HUES6 (cell line): Measurements from ENCODE around the gene ARHGAP23.

Source experiments
- H3K27ac ChIP-seq: 2 replicates; pipeline ENCODE4 v1.7.0; 2013; ENCODE audit warnings: low read depth, mild to moderate bottlenecking, low read length, inconsistent platforms
- H3K27me3 ChIP-seq: 2 replicates; pipeline ENCODE4 v1.6.1; 2013; ENCODE audit warnings: low read length; ENCODE audit not compliant: control insufficient read depth, insufficient read depth
- H3K36me3 ChIP-seq: 2 replicates; pipeline ENCODE4 v1.6.1; 2013; ENCODE audit warnings: low read length; ENCODE audit not compliant: control insufficient read depth, insufficient read depth
- H3K4me1 ChIP-seq: 2 replicates; pipeline ENCODE4 v1.6.1; 2013; ENCODE audit warnings: low read length; ENCODE audit not compliant: control insufficient read depth, insufficient read depth
- H3K4me3 ChIP-seq: 2 replicates; pipeline ENCODE4 v1.5.1; 2013; ENCODE audit warnings: low read depth, low read length
- H3K9ac ChIP-seq: one replicate; pipeline ENCODE4 v1.6.1; 2013; ENCODE audit warnings: mild to moderate bottlenecking, low read length
- H3K9me3 ChIP-seq: 2 replicates; pipeline ENCODE4 v1.6.1; 2013; ENCODE audit warnings: low read depth, low read length; ENCODE audit not compliant: control insufficient read depth, insufficient read depth

Gene ARHGAP23

DNA sequence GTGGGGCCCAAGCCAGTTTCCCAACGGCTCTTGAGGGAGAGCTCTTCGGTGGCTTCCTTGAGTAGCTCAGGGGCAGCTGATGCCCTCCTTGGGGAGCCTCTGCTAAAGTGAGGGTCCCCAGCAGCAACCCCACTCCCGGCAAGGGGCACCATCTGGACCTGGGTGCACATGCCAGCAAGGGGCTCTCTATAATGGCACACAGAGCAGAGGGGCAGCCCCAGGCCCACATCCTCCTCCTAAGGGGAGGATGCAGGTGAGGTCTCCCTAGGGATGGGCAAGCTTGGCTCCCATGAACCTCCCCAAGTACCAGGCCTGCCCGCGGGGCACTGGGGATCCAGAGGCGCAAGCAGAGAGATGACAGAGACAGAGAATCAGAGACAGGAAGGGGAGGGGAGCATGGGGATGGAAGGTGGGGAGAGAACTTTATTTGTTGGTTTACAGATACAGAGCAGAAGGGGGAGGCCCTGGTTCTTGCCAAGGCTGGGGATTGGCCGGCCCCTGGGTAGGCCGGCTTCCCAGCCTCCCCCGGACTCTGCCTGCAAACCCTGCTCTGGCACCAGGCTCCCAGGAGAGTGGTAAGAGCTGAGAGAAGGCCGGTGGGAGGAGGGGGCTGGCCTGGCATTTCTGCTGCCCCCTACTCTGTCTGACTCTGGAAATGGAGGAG lies 116.0 kb downstream of the ARHGAP23 start:
- no peaks in the 10 kb centered on the region; the same call in 1 of the 2 replicates for H3K27me3 ChIP-seq
- no peak overlapping the region for H3K9ac ChIP-seq
- no peaks in the 10 kb centered on the region for H3K9me3 ChIP-seq
- no peak overlapping the region for H3K4me3 ChIP-seq
- H3K36me3 ChIP-seq = no peaks in the 10 kb centered on the region
- H3K4me1 ChIP-seq = peaks cover 5% of the 10 kb centered on the region; the same call in 1 of the 2 replicates
- H3K27ac ChIP-seq = no peak overlapping the region

DNA sequence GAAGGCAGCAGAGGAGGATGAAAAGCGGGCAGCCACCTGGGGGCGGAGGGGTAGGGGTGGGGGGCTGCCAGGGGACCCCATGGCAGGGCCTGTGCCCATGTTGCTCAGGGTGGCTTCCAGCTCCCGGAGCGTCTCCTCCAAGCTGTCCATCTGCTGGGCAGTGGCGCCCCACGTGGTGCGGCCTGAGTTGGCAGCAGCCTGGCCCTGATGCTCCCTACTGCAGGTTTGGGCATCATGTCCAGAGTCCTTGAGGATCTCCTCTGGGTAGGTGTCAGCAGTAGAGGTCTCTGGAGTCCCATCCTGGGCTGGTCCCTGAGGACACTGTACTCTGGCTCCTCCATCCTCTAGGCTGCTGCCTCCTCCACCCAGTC lies 116.6 kb downstream of the ARHGAP23 start:
- no peaks in the 10 kb centered on the region; the same call in 1 of the 2 replicates for H3K27me3 ChIP-seq
- H3K36me3 ChIP-seq = no peaks in the 10 kb centered on the region
- no peaks in the 10 kb centered on the region for H3K9me3 ChIP-seq
- no peak overlapping the region for H3K27ac ChIP-seq
- peaks cover 5% of the 10 kb centered on the region; the same call in 1 of the 2 replicates for H3K4me1 ChIP-seq
- H3K9ac ChIP-seq = no peak overlapping the region
- H3K4me3 ChIP-seq = no peak overlapping the region

DNA sequence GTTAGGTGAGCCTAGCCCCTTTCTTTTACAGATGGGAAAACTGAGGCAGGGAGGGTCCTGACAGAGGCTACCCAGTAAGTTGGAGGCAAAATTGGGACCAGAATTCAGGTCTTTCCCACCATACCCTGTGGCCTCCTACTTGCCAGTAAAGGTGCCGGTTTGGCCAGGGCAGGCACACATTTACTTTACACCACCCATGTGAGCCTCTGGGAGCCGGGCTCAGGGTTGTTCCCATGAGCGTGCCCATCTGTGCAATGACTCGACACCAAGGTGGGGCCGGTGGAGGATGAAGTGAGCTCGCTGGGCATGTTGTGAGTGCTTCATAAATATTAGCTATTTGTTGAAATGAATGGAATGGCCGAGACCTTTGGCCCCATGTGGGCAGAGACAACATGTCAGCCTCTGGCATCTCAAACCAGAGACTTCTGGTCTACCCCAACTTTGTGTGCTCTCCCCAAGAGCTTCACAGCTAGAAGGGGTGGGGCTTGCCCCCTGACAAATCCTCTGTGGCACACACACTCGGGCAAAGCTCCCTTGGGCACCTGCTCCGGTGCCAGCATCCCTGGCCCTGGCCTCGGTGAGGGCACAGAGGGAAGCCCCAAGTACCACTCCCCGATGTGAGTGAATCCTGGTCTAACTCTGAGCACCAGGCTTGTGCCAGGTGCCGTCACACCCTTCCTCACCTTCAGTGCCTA lies 117.4 kb downstream of the ARHGAP23 start:
- no peak overlapping the region for H3K9ac ChIP-seq
- no peaks in the 10 kb centered on the region for H3K9me3 ChIP-seq
- H3K27ac ChIP-seq = no peak overlapping the region
- no peak overlapping the region for H3K4me3 ChIP-seq
- H3K4me1 ChIP-seq = peaks cover 5% of the 10 kb centered on the region; the same call in 1 of the 2 replicates
- H3K36me3 ChIP-seq = no peaks in the 10 kb centered on the region
- no peaks in the 10 kb centered on the region; the same call in 1 of the 2 replicates for H3K27me3 ChIP-seq

DNA sequence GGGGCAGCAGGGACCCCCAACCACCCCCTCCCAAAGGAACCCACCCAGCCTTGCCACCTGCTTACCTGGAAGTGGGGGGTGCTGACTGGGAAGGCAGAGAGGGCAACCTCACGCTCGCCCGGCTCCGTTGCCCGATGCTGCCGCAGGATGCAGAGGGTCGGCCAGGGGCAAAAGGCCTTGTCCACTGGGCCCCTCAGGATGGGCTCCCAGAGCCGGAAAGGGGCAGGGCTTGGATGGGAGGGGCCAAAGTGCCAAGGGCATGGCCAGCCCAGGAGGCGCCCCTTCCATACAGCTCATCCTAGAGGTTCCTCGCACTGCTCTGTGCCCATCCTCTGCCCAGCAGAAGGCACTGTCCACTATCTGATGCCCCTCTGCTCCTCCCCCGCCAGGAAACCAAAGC lies 118.1 kb downstream of the ARHGAP23 start:
- Histone ChIP-seq H3K4me1 (peaks cover 5% of the 10 kb centered on the region; the same call in 1 of the 2 replicates), H3K27ac (no peak overlapping the region), H3K4me3 (no peak overlapping the region), H3K36me3 (no peaks in the 10 kb centered on the region), H3K9me3 (no peaks in the 10 kb centered on the region), H3K9ac (no peak overlapping the region), H3K27me3 (no peaks in the 10 kb centered on the region; the same call in 1 of the 2 replicates)

DNA sequence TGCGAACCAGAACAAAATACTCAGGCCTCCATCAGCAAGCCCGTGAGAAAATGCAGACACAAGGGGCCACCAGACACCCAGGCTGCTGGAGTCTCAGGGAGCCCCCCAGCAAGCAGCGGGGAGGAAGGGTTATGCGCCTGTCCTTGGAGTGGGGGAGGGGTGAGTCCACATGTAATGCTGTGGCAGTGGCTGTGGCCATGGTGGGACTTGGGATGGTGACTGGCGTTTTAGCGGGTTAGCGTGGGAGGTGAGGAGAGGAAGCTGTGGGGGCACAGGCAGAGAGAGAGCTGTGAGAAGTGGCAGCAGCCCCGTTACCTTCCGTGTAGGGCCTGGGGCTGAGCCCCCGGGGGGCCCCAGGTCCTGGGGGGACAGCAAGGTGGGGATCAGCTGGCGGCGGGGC lies 119.2 kb downstream of the ARHGAP23 start:
- no peak overlapping the region for H3K27ac ChIP-seq
- no peaks in the 10 kb centered on the region for H3K9me3 ChIP-seq
- peaks cover 5% of the 10 kb centered on the region; the same call in 1 of the 2 replicates for H3K4me1 ChIP-seq
- no peaks in the 10 kb centered on the region for H3K36me3 ChIP-seq
- no peak overlapping the region for H3K9ac ChIP-seq
- no peaks in the 10 kb centered on the region; the same call in 1 of the 2 replicates for H3K27me3 ChIP-seq
- H3K4me3 ChIP-seq = no peak overlapping the region

DNA sequence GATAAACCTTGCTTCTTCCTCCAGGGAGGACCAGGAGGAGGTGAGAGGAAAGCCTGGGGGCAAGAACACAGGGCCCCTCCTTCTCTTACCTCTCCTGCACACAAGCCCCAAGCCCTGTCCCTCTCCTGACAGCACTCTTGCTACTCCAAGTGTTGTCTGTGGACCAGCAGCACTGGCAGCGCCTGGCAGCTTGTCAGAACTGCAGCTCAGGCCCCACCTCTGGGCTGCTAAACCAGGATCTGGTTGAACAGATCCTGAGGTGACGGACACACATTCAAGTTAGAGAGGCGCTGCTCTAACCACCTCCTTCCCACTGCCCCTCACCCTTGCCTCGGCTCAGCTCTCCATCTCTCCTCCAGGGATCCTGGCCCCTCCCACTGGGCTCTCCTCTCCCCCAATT lies 121.0 kb downstream of the ARHGAP23 start:
- Histone ChIP-seq H3K27me3 (no peaks in the 10 kb centered on the region; the same call in 1 of the 2 replicates), H3K4me1 (no peaks in the 10 kb centered on the region), H3K36me3 (no peaks in the 10 kb centered on the region), H3K4me3 (no peak overlapping the region), H3K9me3 (no peaks in the 10 kb centered on the region), H3K9ac (no peak overlapping the region), H3K27ac (no peak overlapping the region)

DNA sequence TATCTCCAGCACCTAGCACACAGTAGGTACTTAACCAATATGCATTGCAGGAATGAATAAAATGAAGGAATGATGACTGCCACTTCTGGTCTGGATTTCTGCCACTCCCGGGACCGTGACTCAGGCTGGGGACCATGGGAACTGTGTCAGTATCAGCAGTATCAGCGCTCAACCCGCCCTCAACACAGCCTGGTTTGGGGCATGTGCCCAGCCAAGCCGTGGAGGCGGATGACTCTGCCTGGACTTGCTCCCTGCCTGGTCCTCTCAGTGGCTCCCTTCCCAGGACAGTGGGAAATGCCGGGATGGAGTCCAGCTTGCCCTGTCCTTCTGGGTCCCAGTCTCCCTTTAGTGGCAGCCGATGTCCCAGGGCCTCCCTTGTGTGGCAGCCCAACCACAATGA lies 122.4 kb downstream of the ARHGAP23 start:
- no peaks in the 10 kb centered on the region; the same call in 1 of the 2 replicates for H3K27me3 ChIP-seq
- H3K36me3 ChIP-seq = no peaks in the 10 kb centered on the region
- no peaks in the 10 kb centered on the region for H3K4me1 ChIP-seq
- H3K9me3 ChIP-seq = no peaks in the 10 kb centered on the region
- H3K9ac ChIP-seq = no peak overlapping the region
- H3K4me3 ChIP-seq = no peak overlapping the region
- no peak overlapping the region for H3K27ac ChIP-seq

DNA sequence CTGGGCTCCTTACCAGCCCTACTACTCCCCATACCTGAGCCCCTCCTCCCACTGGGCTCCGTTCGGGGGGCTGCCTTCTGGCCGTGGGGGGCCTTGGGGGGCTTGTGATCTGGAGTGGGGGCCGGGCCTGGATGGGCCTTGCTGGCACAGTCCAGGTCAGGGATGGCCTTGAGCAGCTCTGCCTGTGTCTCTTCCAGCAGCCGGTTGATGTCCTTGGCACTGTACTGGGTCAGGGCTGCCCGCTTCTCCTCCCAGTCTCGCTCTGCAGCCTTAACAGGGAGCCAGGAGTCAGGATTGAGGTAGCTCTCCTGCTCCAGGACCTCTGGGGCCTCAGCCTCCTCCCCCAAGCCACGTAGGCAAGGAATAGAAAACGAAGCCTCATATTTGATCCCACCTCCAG lies 122.9 kb downstream of the ARHGAP23 start:
- H3K9ac ChIP-seq = no peak overlapping the region

DNA sequence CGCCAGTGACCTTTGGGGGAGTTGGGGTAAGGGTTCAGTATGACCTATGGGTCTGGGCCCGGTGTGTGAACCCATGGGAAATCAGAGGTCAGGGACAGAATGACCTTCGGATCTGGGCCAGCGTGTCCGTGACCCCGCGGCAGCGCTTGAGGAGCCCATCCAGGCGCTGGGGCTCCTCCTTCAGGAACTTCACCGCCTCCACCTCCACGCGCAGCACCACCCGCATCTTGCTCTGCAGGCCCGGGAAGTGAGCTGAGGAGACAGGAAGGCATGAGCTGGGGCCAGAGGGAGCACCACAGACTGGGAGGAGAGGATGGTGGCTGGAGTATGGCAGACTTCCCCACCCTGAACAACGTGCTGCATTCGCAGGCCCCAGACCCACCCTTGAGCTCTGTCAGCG lies 124.1 kb downstream of the ARHGAP23 start:
- H3K27ac ChIP-seq = no peak overlapping the region
- H3K4me1 ChIP-seq = peaks cover under 1% of the 10 kb centered on the region; the same call in 1 of the 2 replicates
- no peak overlapping the region for H3K9ac ChIP-seq
- no peak overlapping the region for H3K4me3 ChIP-seq
- no peaks in the 10 kb centered on the region for H3K36me3 ChIP-seq
- peaks cover 2% of the 10 kb centered on the region; the same call in 1 of the 2 replicates for H3K27me3 ChIP-seq
- no peaks in the 10 kb centered on the region for H3K9me3 ChIP-seq

More for the DNA sequence above, 122.9 kb downstream of the ARHGAP23 start:
- Histone ChIP-seq H3K36me3 (no peaks in the 10 kb centered on the region), H3K27me3 (no peaks in the 10 kb centered on the region; the same call in 1 of the 2 replicates), H3K4me3 (no peak overlapping the region), H3K9me3 (no peaks in the 10 kb centered on the region), H3K4me1 (no peaks in the 10 kb centered on the region), H3K27ac (no peak overlapping the region)

DNA sequence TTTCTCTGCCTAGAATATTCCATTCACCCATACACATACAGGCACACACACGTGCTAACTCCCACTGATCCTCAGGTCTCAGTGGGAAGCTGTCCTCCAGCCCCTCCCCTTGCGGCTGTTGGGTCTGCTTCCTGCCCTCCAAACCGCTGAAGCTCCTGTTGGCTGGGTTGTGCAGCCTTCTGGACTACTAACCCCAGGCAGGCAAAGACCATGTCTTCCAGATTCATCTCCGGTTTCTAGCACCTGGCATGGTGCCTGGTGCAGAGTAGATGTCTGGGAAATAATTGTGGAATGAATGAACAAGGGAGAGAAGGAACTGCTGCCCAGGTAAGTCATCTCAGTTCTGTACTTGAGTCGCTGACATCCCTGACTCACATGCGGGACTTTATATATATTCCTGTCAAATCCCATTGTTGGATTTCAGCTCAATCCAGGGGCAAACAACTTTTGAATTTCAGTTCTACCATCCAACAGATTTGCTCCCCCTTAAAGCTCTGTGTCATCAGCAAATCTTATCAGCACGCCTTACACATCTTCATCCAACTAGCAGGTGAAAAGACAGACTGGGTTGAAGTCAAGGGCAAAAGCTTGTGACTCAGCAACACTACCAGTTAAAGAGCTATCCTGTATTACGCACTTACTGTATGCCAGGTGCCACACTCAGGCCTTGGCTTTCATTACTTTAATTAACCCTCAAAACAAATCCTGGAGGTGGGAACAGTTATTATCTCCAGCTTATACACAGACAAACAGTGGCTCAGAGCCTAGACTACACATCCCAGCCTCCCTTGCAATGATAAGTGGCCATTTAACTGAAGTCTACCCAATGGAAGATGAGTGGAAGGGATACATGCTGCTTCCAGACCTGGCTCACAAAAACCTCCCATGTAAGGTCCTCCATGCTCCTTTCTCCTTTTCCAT lies 126.4 kb downstream of the ARHGAP23 start:
- Histone ChIP-seq H3K9me3 (no peaks in the 10 kb centered on the region), H3K27ac (no peak overlapping the region), H3K4me3 (no peak overlapping the region), H3K9ac (no peak overlapping the region), H3K27me3 (peaks cover 23% of the 10 kb centered on the region), H3K36me3 (no peaks in the 10 kb centered on the region), H3K4me1 (peaks cover 15% of the 10 kb centered on the region)
